IPS-18c (cell line): Measurements from ENCODE around the gene HEMK1.

ENCODE experiments used
- H3K4me3 ChIP-seq: 2 replicates; pipeline ENCODE4 v1.7.0; 2013; ENCODE audit warnings: low read depth, mild to moderate bottlenecking, low read length, moderate library complexity; ENCODE audit not compliant: insufficient read depth
- H3K9me3 ChIP-seq: one replicate; pipeline ENCODE4 v1.6.1; 2013; ENCODE audit warnings: mild to moderate bottlenecking, low read length, moderate library complexity; ENCODE audit not compliant: control insufficient read depth, insufficient read depth

Gene HEMK1

GRCh38 chr3:50568947-50569749 lies at the start of gene HEMK1:
TSS of gene HEMK1 (plus strand) at chr3:50569522. CDS start at chr3:50571105, 1,583 bp downstream.
- H3K9me3 ChIP-seq: no peaks in the 10 kb centered on the region
- peak within 1 kb of the TSS; percentile 92 for H3K4me3 ChIP-seq

- Histone ChIP-seq H3K9me3 (no peaks in the 10 kb centered on the region), H3K4me3 (no peak overlapping the region)
Measured at GRCh38 chr3:50520849-50521248, 48.5 kb upstream of the HEMK1 start.

GRCh38 chr3:50521572-50521971 lies 47.8 kb upstream of the HEMK1 start:
- Histone ChIP-seq H3K9me3 (no peaks in the 10 kb centered on the region), H3K4me3 (no peak overlapping the region)

- peak overlapping the region; percentile 20; the same call in 1 of the 2 replicates for H3K4me3 ChIP-seq
- H3K9me3 ChIP-seq: no peaks in the 10 kb centered on the region
Measured at GRCh38 chr3:50523279-50523811, 46.0 kb upstream of the HEMK1 start.

GRCh38 chr3:50524746-50525145 lies 44.6 kb upstream of the HEMK1 start:
- H3K9me3 ChIP-seq: no peaks in the 10 kb centered on the region
- no peak overlapping the region for H3K4me3 ChIP-seq

- no peaks in the 10 kb centered on the region for H3K9me3 ChIP-seq
Measured at GRCh38 chr3:50525191-50525910, 44.0 kb upstream of the HEMK1 start.

GRCh38 chr3:50525987-50526386 lies 43.3 kb upstream of the HEMK1 start:
- H3K4me3 ChIP-seq: no peak overlapping the region
- H3K9me3 ChIP-seq: no peaks in the 10 kb centered on the region

More at GRCh38 chr3:50525191-50525910, 44.0 kb upstream of the HEMK1 start:
- no peak overlapping the region; the same call in 1 of the 2 replicates for H3K4me3 ChIP-seq

GRCh38 chr3:50530001-50530970 lies 39.0 kb upstream of the HEMK1 start:
- H3K4me3 ChIP-seq: 0 out of 2 replicates have a peak overlapping the region, but pooled peaks have one; percentile 15
- no peaks in the 10 kb centered on the region for H3K9me3 ChIP-seq

- Histone ChIP-seq H3K4me3 (no peak overlapping the region), H3K9me3 (no peaks in the 10 kb centered on the region)
Measured at GRCh38 chr3:50531201-50531600, 38.1 kb upstream of the HEMK1 start.

GRCh38 chr3:50532062-50532705 lies 37.1 kb upstream of the HEMK1 start:
- Histone ChIP-seq H3K4me3 (no peak overlapping the region), H3K9me3 (no peaks in the 10 kb centered on the region)

GRCh38 chr3:50533316-50533715 lies 36.0 kb upstream of the HEMK1 start:
- H3K4me3 ChIP-seq: no peak overlapping the region
- peaks cover 2% of the 10 kb centered on the region for H3K9me3 ChIP-seq

- peaks cover 2% of the 10 kb centered on the region for H3K9me3 ChIP-seq
- no peak overlapping the region; the same call in 1 of the 2 replicates for H3K4me3 ChIP-seq
Measured at GRCh38 chr3:50533807-50534461, 35.4 kb upstream of the HEMK1 start.

GRCh38 chr3:50534681-50535330 lies 34.5 kb upstream of the HEMK1 start:
- H3K9me3 ChIP-seq: peaks cover 5% of the 10 kb centered on the region
- H3K4me3 ChIP-seq: no peak overlapping the region

GRCh38 chr3:50536471-50537180 lies 32.7 kb upstream of the HEMK1 start:
- Histone ChIP-seq H3K4me3 (no peak overlapping the region), H3K9me3 (peaks cover 5% of the 10 kb centered on the region)
